GM23248 (cell line): ENCODE results near the gene DGKE. TPM values are rescaled to one million over a fixed set of nuclear protein-coding genes. Genes with fewer than 3 reads are reported as not detected.

ENCODE experiments used
- DNase-seq: peaks from one replicate; pipeline ENCODE4 v3.0.0-alpha.2; 2015
- H2AFZ ChIP-seq: fragments of 200-600 bp; sonication (generic); 2 replicates; pipeline ENCODE4 v1.6.1; 2016; ENCODE audit warnings: antibody characterized with exemption
- H3F3A ChIP-seq: fragments of 200-600 bp; sonication (generic); 2 replicates; pipeline ENCODE4 v1.6.1; 2016; ENCODE audit warnings: mild to moderate bottlenecking, antibody characterized with exemption, mixed run types; ENCODE audit not compliant: insufficient read depth
- H3K27ac ChIP-seq: fragments of 200-600 bp; sonication (generic); 2 replicates; pipeline ENCODE4 v1.5.1; 2016; ENCODE audit warnings: mild to moderate bottlenecking
- H3K27me3 ChIP-seq: fragments of 200-600 bp; sonication (generic); replicated peaks from 2 replicates; pipeline ENCODE4 v1.6.1; 2016; ENCODE audit warnings: mild to moderate bottlenecking; ENCODE audit not compliant: insufficient read depth
- H3K36me3 ChIP-seq: fragments of 200-600 bp; sonication (generic); 2 replicates; pipeline ENCODE4 v1.6.1; 2016; ENCODE audit warnings: low read depth, mild to moderate bottlenecking
- H3K4me1 ChIP-seq: fragments of 200-600 bp; sonication (generic); 2 replicates; pipeline ENCODE4 v1.6.1; 2016; ENCODE audit warnings: mild to moderate bottlenecking; ENCODE audit not compliant: insufficient read depth
- H3K4me2 ChIP-seq: fragments of 200-600 bp; sonication (generic); one replicate; pipeline ENCODE4 v1.6.1; 2016; ENCODE audit warnings: mild to moderate bottlenecking; ENCODE audit not compliant: unreplicated experiment
- H3K4me3 ChIP-seq: fragments of 200-600 bp; sonication (generic); 2 replicates; pipeline ENCODE4 v1.5.1; 2016; ENCODE audit warnings: mild to moderate bottlenecking
- H3K79me2 ChIP-seq: fragments of 200-600 bp; sonication (generic); 2 replicates; pipeline ENCODE4 v1.6.1; 2016; ENCODE audit warnings: mild to moderate bottlenecking; ENCODE audit not compliant: insufficient read depth
- H3K9ac ChIP-seq: fragments of 200-600 bp; sonication (generic); 2 replicates; pipeline ENCODE4 v1.6.1; 2016; ENCODE audit warnings: mild to moderate bottlenecking
- H3K9me2 ChIP-seq: fragments of 200-600 bp; sonication (generic); 2 replicates; pipeline ENCODE4 v1.6.1; 2016; ENCODE audit warnings: mixed run types, mild to moderate bottlenecking, moderate library complexity; ENCODE audit not compliant: insufficient read depth
- H3K9me3 ChIP-seq: fragments of 200-600 bp; sonication (generic); one replicate; pipeline ENCODE4 v1.6.1; 2017; ENCODE audit warnings: low read depth
- H4K20me1 ChIP-seq: fragments of 200-600 bp; sonication (generic); 2 replicates; pipeline ENCODE4 v1.6.0; 2016; ENCODE audit not compliant: insufficient read depth
- EZH2 ChIP-seq: fragments of 200-600 bp; sonication (generic); IDR thresholded peaks from 2 replicates; pipeline ENCODE4 v1.6.1; 2018; ENCODE audit warnings: antibody characterized with exemption, mild to moderate bottlenecking; ENCODE audit not compliant: insufficient read depth, poor library complexity, severe bottlenecking
- EZH2phosphoT487 ChIP-seq: fragments of 200-600 bp; sonication (generic); IDR thresholded peaks from 2 replicates; pipeline ENCODE4 v1.6.1; 2018; ENCODE audit warnings: antibody characterized with exemption, moderate library complexity, mild to moderate bottlenecking, low read depth; ENCODE audit not compliant: insufficient read depth
- WGBS, 2 experiments: methylation state at CpG; one replicate each; pipeline ENCODE4 v1.1.6; 2015 to 2017; ENCODE audit warnings: low lambda C conversion rate in 2 of 2, low coverage in 1 of 2; ENCODE audit errors: missing lambda C conversion rate in 2 of 2; 5-methylcytosine and 5-hydroxymethylcytosine counted together
- in situ Hi-C: fragments of 300-500 bp; cut with MboI; formaldehyde crosslinking; loops from 2 replicates; pipeline ENCODE4 v1.15.0; 2020
- polyA plus RNA-seq: library from polyadenylated mRNA; unstranded; fragments of >200 nt; fragmentation: Nextera tagmentation; extraction: Ambion mirVana; gene quantifications from 2 replicates; pipeline ENCODE4 v1.2.1, GENCODE V29; 2016
- total RNA-seq: library from RNA; depleted of rRNA; stranded (reverse); fragments of >200 nt; shearing (Covaris generic); gene quantifications from 2 replicates; pipeline ENCODE4 v1.2.3, GENCODE V29; 2014

The DGKE gene
- total and polyA plus RNA-seq, 2 experiments from 2014 or later: 1.9 to 2.8 TPM

GRCh38 chr17:56909742-56910508, 76.0 kb downstream of the DGKE start:
- Histone ChIP-seq H3F3A (peaks cover 4% of the 10 kb centered on the region; the same call in 1 of the 2 replicates), H3K9me2 (no peaks in the 10 kb centered on the region), H3K27me3 (no peaks in the 10 kb centered on the region), H3K36me3 (peaks cover 23% of the 10 kb centered on the region), H2AFZ (no peak overlapping the region), H3K27ac (no peak overlapping the region), H3K4me2 (peak overlapping the region; percentile 54), H3K4me3 (peak overlapping the region; percentile 28; the same call in 1 of the 2 replicates), H3K9me3 (no peaks in the 10 kb centered on the region), H3K9ac (no peak overlapping the region), H3K79me2 (peaks cover 65% of the 10 kb centered on the region), H4K20me1 (no peaks in the 10 kb centered on the region), H3K4me1 (peaks cover 12% of the 10 kb centered on the region)
- in situ Hi-C loops: no loop called here
- DNase-seq: peak; percentile 11
- TF ChIP-seq EZH2phosphoT487 (no peak), EZH2 (no peak)
- 45 to 54% methylated on average over 6 of the region's 6 CpGs for WGBS, 2 experiments

GRCh38 chr17:56910509-56911235, 76.7 kb downstream of the DGKE start:
- H3K9me2 ChIP-seq: no peaks in the 10 kb centered on the region
- H3K27ac ChIP-seq: no peak overlapping the region
- H3K9me3 ChIP-seq: no peaks in the 10 kb centered on the region
- no peak overlapping the region for H3K9ac ChIP-seq
- H3K36me3 ChIP-seq: peaks cover 21% of the 10 kb centered on the region
- H3K79me2 ChIP-seq: peaks cover 68% of the 10 kb centered on the region
- H3K4me2 ChIP-seq: peak overlapping the region; percentile 54
- TF ChIP-seq EZH2 (no peak), EZH2phosphoT487 (no peak)
- H3K4me1 ChIP-seq: peaks cover 19% of the 10 kb centered on the region
- DNase-seq: no peak
- in situ Hi-C loops: no loop called here
- H3K27me3 ChIP-seq: no peaks in the 10 kb centered on the region
- H3F3A ChIP-seq: peaks cover 10% of the 10 kb centered on the region
- H2AFZ ChIP-seq: no peak overlapping the region
- WGBS, 2 experiments: 78% methylated on average over 7 of the region's 7 CpGs
- peak overlapping the region; percentile 28; the same call in 1 of the 2 replicates for H3K4me3 ChIP-seq
- H4K20me1 ChIP-seq: no peaks in the 10 kb centered on the region

GRCh38 chr17:56912105-56912999, 78.4 kb downstream of the DGKE start:
- peak overlapping the region; percentile 94 for H3K9ac ChIP-seq

GRCh38 chr17:56913000-56913311, 79.0 kb downstream of the DGKE start:
- in situ Hi-C loops: no loop called here
- TF ChIP-seq EZH2phosphoT487 (no peak), EZH2 (no peak)
- no peaks in the 10 kb centered on the region for H3K9me2 ChIP-seq
- WGBS, 2 experiments: 19 to 20% methylated on average over 7 of the region's 7 CpGs
- H3K36me3 ChIP-seq: peaks cover 6% of the 10 kb centered on the region; the same call in 1 of the 2 replicates
- H4K20me1 ChIP-seq: no peaks in the 10 kb centered on the region
- peaks cover 30% of the 10 kb centered on the region for H3K4me1 ChIP-seq
- peak overlapping the region; percentile 100 for H3K4me2 ChIP-seq
- peak overlapping the region; percentile 86 for H2AFZ ChIP-seq
- H3K9me3 ChIP-seq: peaks cover 4% of the 10 kb centered on the region
- peak overlapping the region; percentile 94 for H3K9ac ChIP-seq
- no peaks in the 10 kb centered on the region for H3K27me3 ChIP-seq
- peak overlapping the region; percentile 89; the same call in 1 of the 2 replicates for H3K27ac ChIP-seq
- peak; percentile 8 for DNase-seq
- H3K4me3 ChIP-seq: peak overlapping the region; percentile 90
- peaks cover 29% of the 10 kb centered on the region for H3F3A ChIP-seq
- peaks cover 68% of the 10 kb centered on the region for H3K79me2 ChIP-seq

More at GRCh38 chr17:56912105-56912999, 78.4 kb downstream of the DGKE start:
- Histone ChIP-seq H2AFZ (peak overlapping the region; percentile 86), H3K9me3 (no peaks in the 10 kb centered on the region), H3K4me1 (peaks cover 30% of the 10 kb centered on the region), H3K79me2 (peaks cover 68% of the 10 kb centered on the region), H3F3A (peaks cover 25% of the 10 kb centered on the region), H3K9me2 (no peaks in the 10 kb centered on the region), H3K4me2 (peak overlapping the region; percentile 100), H3K27ac (peak overlapping the region; percentile 89), H3K4me3 (peak overlapping the region; percentile 90), H3K27me3 (no peaks in the 10 kb centered on the region), H3K36me3 (peaks cover 8% of the 10 kb centered on the region; the same call in 1 of the 2 replicates), H4K20me1 (no peaks in the 10 kb centered on the region)
- TF ChIP-seq EZH2phosphoT487 (no peak), EZH2 (no peak)
- 23 to 24% methylated on average over 21 of the region's 21 CpGs for WGBS, 2 experiments
- peak; percentile 66 for DNase-seq
- in situ Hi-C loops: no loop called here
